IMR-90 (cell line): Measurements from ENCODE around the gene KLHL30. TPM values are rescaled to one million over a fixed set of nuclear protein-coding genes. Genes with fewer than 3 reads are reported as not detected.

ENCODE experiments used
- ATAC-seq: fragments of 200-7000 bp; cut with Tn5 transposase; 2 replicates; pipeline ENCODE4 v1.9.1; 2020; ENCODE audit warnings: low read depth, mild to moderate bottlenecking, moderate library complexity
- BruUV-seq: library from RNA; stranded (reverse); fragments of 400-500 nt; replicated peaks from 2 replicates; lab custom pipeline; 2021; lab: Mats Ljungman, UMichigan
- CTCF ChIA-PET: fragments of 300-600 bp; formaldehyde crosslinking; extraction: SDS; loops from one replicate; lab custom pipeline; 2021; ENCODE audit warnings: antibody characterized with exemption; lab: Yijun Ruan, JAX
- POLR2A ChIA-PET: fragments of 300-600 bp; sonication (Branson Sonifier 250); formaldehyde crosslinking; loops from one replicate; lab custom pipeline; 2022; ENCODE audit warnings: antibody characterized with exemption; ENCODE audit not compliant: unreplicated experiment; lab: Charles Lee
- DNase-seq: peaks from one replicate; pipeline ENCODE4 v3.0.0; 2013
- H2AFZ ChIP-seq: replicated peaks from 2 replicates; pipeline ENCODE3; 2013; ENCODE audit warnings: low read length, mild to moderate bottlenecking; ENCODE audit not compliant: poor library complexity
- H2AK5ac ChIP-seq: 2 replicates; pipeline ENCODE4 v1.6.1; 2013; ENCODE audit warnings: low read depth, low read length, inconsistent platforms
- H2AK9ac ChIP-seq: replicated peaks from 2 replicates; pipeline ENCODE3; 2013; ENCODE audit warnings: mild to moderate bottlenecking, low read depth, low read length, moderate library complexity; ENCODE audit not compliant: poor library complexity
- H2BK120ac ChIP-seq: 2 replicates; pipeline ENCODE4 v1.6.1; 2013; ENCODE audit warnings: low read depth, low read length, inconsistent platforms
- H2BK15ac ChIP-seq: 3 replicates; pipeline ENCODE4 v1.6.1; 2013; ENCODE audit warnings: low read depth, low read length, inconsistent platforms
- H2BK20ac ChIP-seq: 2 replicates; pipeline ENCODE4 v1.6.1; 2013; ENCODE audit warnings: low read depth, mild to moderate bottlenecking, inconsistent platforms, low read length, moderate library complexity
- H2BK5ac ChIP-seq: 2 replicates; pipeline ENCODE4 v1.6.1; 2013; ENCODE audit warnings: mild to moderate bottlenecking, low read depth, low read length, inconsistent platforms; ENCODE audit not compliant: poor library complexity, severe bottlenecking
- H3K14ac ChIP-seq: replicated peaks from 2 replicates; pipeline ENCODE4 v1.6.1; 2013; ENCODE audit warnings: low read depth, low read length, inconsistent platforms
- H3K18ac ChIP-seq: 2 replicates; pipeline ENCODE4 v1.6.1; 2013; ENCODE audit warnings: low read depth, low read length, control low read depth
- H3K23ac ChIP-seq: 2 replicates; pipeline ENCODE4 v1.6.1; 2013; ENCODE audit warnings: low read depth, low read length, inconsistent platforms
- H3K27ac ChIP-seq: 2 replicates; pipeline ENCODE4 v1.5.1; 2013; ENCODE audit warnings: mild to moderate bottlenecking, control low read depth, low read length; ENCODE audit not compliant: insufficient read depth
- H3K27me3 ChIP-seq: 2 replicates; pipeline ENCODE4 v1.6.1; 2013; ENCODE audit warnings: low read length; ENCODE audit not compliant: control insufficient read depth, insufficient read depth
- H3K36me3 ChIP-seq: 2 replicates; pipeline ENCODE4 v1.6.1; 2013; ENCODE audit warnings: low read length, mixed read lengths; ENCODE audit not compliant: control insufficient read depth, insufficient read depth
- H3K4ac ChIP-seq: 2 replicates; pipeline ENCODE4 v1.6.1; 2013; ENCODE audit warnings: low read depth, low read length, inconsistent platforms
- H3K4me1 ChIP-seq: 2 replicates; pipeline ENCODE4 v1.6.1; 2013; ENCODE audit warnings: low read length, mixed read lengths; ENCODE audit not compliant: control insufficient read depth, insufficient read depth
- H3K4me2 ChIP-seq: 2 replicates; pipeline ENCODE4 v1.6.1; 2013; ENCODE audit warnings: low read depth, mild to moderate bottlenecking, control low read depth, low read length, moderate library complexity
- H3K4me3 ChIP-seq: 2 replicates; pipeline ENCODE4 v1.5.1; 2013; ENCODE audit warnings: low read depth, mild to moderate bottlenecking, control low read depth, low read length, moderate library complexity; ENCODE audit not compliant: insufficient read depth
- H3K56ac ChIP-seq: 2 replicates; pipeline ENCODE4 v1.6.1; 2013; ENCODE audit warnings: low read length, inconsistent platforms; ENCODE audit not compliant: insufficient read depth; ENCODE audit errors: extremely low read depth
- H3K79me1 ChIP-seq, 2 experiments: 2 replicates each; pipeline ENCODE4 v1.6.1; 2013; ENCODE audit warnings: low read length in 2 of 2, inconsistent platforms in 1 of 2, low read depth in 1 of 2
- H3K9ac ChIP-seq: 2 replicates; pipeline ENCODE4 v1.6.1; 2013; ENCODE audit warnings: low read depth, low read length, control low read depth
- H3K9me1 ChIP-seq: 2 replicates; pipeline ENCODE4 v1.6.1; 2013; ENCODE audit warnings: low read length, inconsistent platforms; ENCODE audit not compliant: insufficient read depth
- H3K9me3 ChIP-seq: 2 replicates; pipeline ENCODE4 v1.6.1; 2013; ENCODE audit warnings: low read length; ENCODE audit not compliant: control insufficient read depth, insufficient read depth
- H4K20me1 ChIP-seq: 2 replicates; pipeline ENCODE4 v1.6.1; 2013; ENCODE audit warnings: low read length, inconsistent platforms; ENCODE audit not compliant: insufficient read depth
- H4K5ac ChIP-seq: 2 replicates; pipeline ENCODE4 v1.6.1; 2013; ENCODE audit warnings: mild to moderate bottlenecking, low read depth, low read length, control low read depth
- H4K8ac ChIP-seq, 2 experiments: 2 replicates each; pipeline ENCODE4 v1.6.1; 2013; ENCODE audit warnings: low read depth in 2 of 2, low read length in 2 of 2, control low read depth in 1 of 2, inconsistent platforms in 1 of 2
- H4K91ac ChIP-seq: 2 replicates; pipeline ENCODE4 v1.6.1; 2013; ENCODE audit warnings: low read depth, low read length, inconsistent platforms; ENCODE audit not compliant: insufficient read depth
- BHLHE40 ChIP-seq: fragments of 150-350 bp; IDR thresholded peaks from 2 replicates; pipeline ENCODE4 v1.6.1; 2016; ENCODE audit warnings: mild to moderate bottlenecking, low read depth, low read length
- CEBPB ChIP-seq: IDR thresholded peaks from 2 replicates; pipeline ENCODE4 v1.6.1; 2012; ENCODE audit warnings: low read depth, low read length, improper control_type of control experiment
- CHD1 ChIP-seq: IDR thresholded peaks from 2 replicates; pipeline ENCODE4 v1.6.1; 2012; ENCODE audit warnings: low read depth, low read length, improper control_type of control experiment
- FOS ChIP-seq: fragments of 150-350 bp; IDR thresholded peaks from 2 replicates; pipeline ENCODE4 v1.6.1; 2016; ENCODE audit warnings: low read depth, low read length
- MAFK ChIP-seq: IDR thresholded peaks from 2 replicates; pipeline ENCODE4 v1.6.1; 2012; ENCODE audit warnings: low read depth, low read length, improper control_type of control experiment
- MAZ ChIP-seq: IDR thresholded peaks from 2 replicates; pipeline ENCODE4 v1.6.1; 2012; ENCODE audit warnings: low read depth, mild to moderate bottlenecking, low read length, improper control_type of control experiment, moderate library complexity, borderline replicate concordance
- MXI1 ChIP-seq: IDR thresholded peaks from 2 replicates; pipeline ENCODE4 v1.6.1; 2012; ENCODE audit warnings: low read depth, mild to moderate bottlenecking, low read length, moderate library complexity, borderline replicate concordance
- NFE2L2 ChIP-seq: fragments of 150-350 bp; IDR thresholded peaks from 2 replicates; pipeline ENCODE4 v1.6.1; 2016; ENCODE audit warnings: low read depth, mild to moderate bottlenecking, low read length
- POLR2A ChIP-seq: IDR thresholded peaks from 2 replicates; pipeline ENCODE4 v1.6.1; 2012; ENCODE audit warnings: mild to moderate bottlenecking, low read depth, low read length
- RFX5 ChIP-seq: IDR thresholded peaks from 2 replicates; pipeline ENCODE4 v1.8.0; 2012; ENCODE audit warnings: low read depth, mild to moderate bottlenecking, low read length, moderate library complexity
- SMC3 ChIP-seq: fragments of 150-350 bp; IDR thresholded peaks from 2 replicates; pipeline ENCODE4 v1.6.1; 2016; ENCODE audit warnings: low read depth, mild to moderate bottlenecking, antibody characterized with exemption, low read length, moderate library complexity
- WGBS, 2 experiments: methylation state at CpG; one replicate each; pipeline versions ENCODE4 v1.1.5 to v1.1.7; 2013; ENCODE audit warnings: missing lambda C conversion rate in 2 of 2; ENCODE audit not compliant: insufficient read length in 1 of 2; ENCODE audit errors: extremely low coverage in 2 of 2; 5-methylcytosine and 5-hydroxymethylcytosine counted together
- dilution Hi-C: fragments of 300-500 bp; cut with HindIII; formaldehyde crosslinking; loops from one replicate; pipeline ENCODE4 v1.14.3; 2018; ENCODE audit warnings: low sequenced_read_pairs; ENCODE audit not compliant: unreplicated experiment
- in situ Hi-C: fragments of 300-500 bp; cut with MboI; formaldehyde crosslinking; loops from 3 replicates; pipeline ENCODE4 v1.14.3; 2019; ENCODE audit warnings: low sequenced_read_pairs, inconsistent platforms, mixed read lengths
- intact Hi-C: fragments of 100-400 bp; cut with micrococcal nuclease; formaldehyde crosslinking; loops from 2 replicates; pipeline ENCODE4 v1.10.0; 2022
- polyA plus RNA-seq, 3 experiments: library from polyadenylated mRNA; depleted of rRNA; stranded (reverse); fragments of >200 nt; gene quantifications; 2 replicates each; pipeline ENCODE4 v1.2.3, GENCODE V29; 2012; ENCODE audit warnings: low replicate concordance in 1 of 3
- total RNA-seq: library from RNA; depleted of rRNA; stranded (reverse); fragments of >200 nt; gene quantifications from 2 replicates; pipeline ENCODE4 v1.2.3, GENCODE V29; 2012
- TF ChIP-seq, protein P1 (sequence below): conservative IDR thresholded peaks from 2 replicates; pipeline ENCODE4 v1.5.1; 2012; ENCODE audit warnings: mild to moderate bottlenecking, low read depth, low read length, improper control_type of control experiment
- TF ChIP-seq, protein P2 (sequence below): fragments of 150-350 bp; IDR thresholded peaks from 2 replicates; pipeline ENCODE4 v1.6.1; 2017; ENCODE audit warnings: mild to moderate bottlenecking, antibody characterized with exemption, low read length, low read depth
- TF ChIP-seq, protein P3 (sequence below): fragments of 150-350 bp; IDR thresholded peaks from 2 replicates; pipeline ENCODE4 v1.6.1; 2016; ENCODE audit warnings: low read depth, mild to moderate bottlenecking, low read length, moderate library complexity, borderline replicate concordance

Gene KLHL30
- total and polyA plus RNA-seq, 2 of the 4 experiments (the other 2 are of a cell fraction) = under 0.01 to 0.03 TPM

DNA sequence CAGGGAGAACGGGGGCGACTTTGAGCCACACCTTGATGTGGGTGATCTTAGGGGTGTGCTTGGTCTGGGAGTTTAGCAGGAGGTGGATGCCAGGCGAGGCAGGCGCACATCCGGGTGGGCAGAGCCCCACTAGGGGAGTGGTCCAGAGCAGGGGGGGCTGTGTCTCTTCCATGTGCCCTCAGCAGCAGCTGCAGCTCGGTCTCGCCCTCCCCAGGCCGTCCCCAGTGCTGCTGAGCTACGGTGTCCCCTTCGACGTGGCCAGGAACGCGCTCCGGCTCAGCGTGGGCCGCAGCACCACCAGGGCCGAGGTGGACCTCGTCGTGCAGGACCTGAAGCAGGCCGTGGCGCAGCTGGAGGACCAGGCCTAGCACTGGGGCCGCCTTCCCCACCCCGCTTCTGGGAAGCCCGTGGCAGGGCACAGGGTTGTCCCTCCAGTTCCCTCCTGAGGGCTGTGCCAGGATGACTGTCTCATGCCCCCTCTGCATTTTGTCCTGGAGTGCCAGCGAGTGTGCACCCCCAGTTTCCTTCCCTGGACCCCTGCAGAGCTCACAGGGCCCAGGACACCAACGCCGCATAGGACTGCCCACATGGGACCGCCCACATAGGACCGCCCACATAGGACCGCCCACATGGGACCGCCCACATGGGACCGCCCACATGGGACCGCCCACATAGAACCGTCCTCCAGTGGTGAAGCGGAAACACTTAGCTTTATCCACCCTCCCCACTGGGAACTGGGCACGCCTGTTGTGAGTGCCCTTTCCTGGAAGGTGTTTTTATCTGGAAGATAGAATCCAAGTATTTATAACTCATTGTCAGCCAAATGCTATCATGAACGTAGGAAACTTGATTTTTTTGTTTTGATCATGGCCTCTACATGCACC, 40.2 kb upstream of the KLHL30 start:
- no peak overlapping the region for H2AFZ ChIP-seq
- H3K56ac ChIP-seq = no peak overlapping the region
- no peak overlapping the region for H3K4me2 ChIP-seq
- H2BK15ac ChIP-seq = no peak overlapping the region
- in situ Hi-C loops (no loop called here), dilution Hi-C loops (no loop called here), intact Hi-C loops (no loop called here)
- no peak overlapping the region for H4K91ac ChIP-seq
- no peak overlapping the region for H3K23ac ChIP-seq
- H2AK9ac ChIP-seq = no peak overlapping the region
- H4K8ac ChIP-seq = no peak overlapping the region
- H3K4me1 ChIP-seq = no peaks in the 10 kb centered on the region
- no peak overlapping the region for H3K18ac ChIP-seq
- H4K20me1 ChIP-seq = no peaks in the 10 kb centered on the region
- no peak overlapping the region for H3K4ac ChIP-seq
- no peak overlapping the region for H2AK5ac ChIP-seq
- no peak overlapping the region for H3K27ac ChIP-seq
- no peaks in the 10 kb centered on the region; the same call in 1 of the 2 replicates for H3K27me3 ChIP-seq
- ChIA-PET POLR2A (no interaction called here), CTCF (no interaction called here)
- no peak overlapping the region for H3K14ac ChIP-seq
- no peak overlapping the region for H2BK20ac ChIP-seq
- WGBS, 2 experiments = 96% methylated on average over 22 of the region's 37 CpGs; no CpG with 5 or more reads in 1 of the 2 experiments
- TSS peak; percentile 56 for BruUV-seq
- TF ChIP-seq RFX5 (no peak), CEBPB (no peak), NFE2L2 (no peak), BHLHE40 (no peak), MAFK (no peak), FOS (no peak), MAZ (no peak), MXI1 (no peak), CHD1 (no peak), SMC3 (no peak), POLR2A (no peak)
- TF ChIP-seq, protein P1, sequence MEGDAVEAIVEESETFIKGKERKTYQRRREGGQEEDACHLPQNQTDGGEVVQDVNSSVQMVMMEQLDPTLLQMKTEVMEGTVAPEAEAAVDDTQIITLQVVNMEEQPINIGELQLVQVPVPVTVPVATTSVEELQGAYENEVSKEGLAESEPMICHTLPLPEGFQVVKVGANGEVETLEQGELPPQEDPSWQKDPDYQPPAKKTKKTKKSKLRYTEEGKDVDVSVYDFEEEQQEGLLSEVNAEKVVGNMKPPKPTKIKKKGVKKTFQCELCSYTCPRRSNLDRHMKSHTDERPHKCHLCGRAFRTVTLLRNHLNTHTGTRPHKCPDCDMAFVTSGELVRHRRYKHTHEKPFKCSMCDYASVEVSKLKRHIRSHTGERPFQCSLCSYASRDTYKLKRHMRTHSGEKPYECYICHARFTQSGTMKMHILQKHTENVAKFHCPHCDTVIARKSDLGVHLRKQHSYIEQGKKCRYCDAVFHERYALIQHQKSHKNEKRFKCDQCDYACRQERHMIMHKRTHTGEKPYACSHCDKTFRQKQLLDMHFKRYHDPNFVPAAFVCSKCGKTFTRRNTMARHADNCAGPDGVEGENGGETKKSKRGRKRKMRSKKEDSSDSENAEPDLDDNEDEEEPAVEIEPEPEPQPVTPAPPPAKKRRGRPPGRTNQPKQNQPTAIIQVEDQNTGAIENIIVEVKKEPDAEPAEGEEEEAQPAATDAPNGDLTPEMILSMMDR = no peak
- TF ChIP-seq, protein P2, sequence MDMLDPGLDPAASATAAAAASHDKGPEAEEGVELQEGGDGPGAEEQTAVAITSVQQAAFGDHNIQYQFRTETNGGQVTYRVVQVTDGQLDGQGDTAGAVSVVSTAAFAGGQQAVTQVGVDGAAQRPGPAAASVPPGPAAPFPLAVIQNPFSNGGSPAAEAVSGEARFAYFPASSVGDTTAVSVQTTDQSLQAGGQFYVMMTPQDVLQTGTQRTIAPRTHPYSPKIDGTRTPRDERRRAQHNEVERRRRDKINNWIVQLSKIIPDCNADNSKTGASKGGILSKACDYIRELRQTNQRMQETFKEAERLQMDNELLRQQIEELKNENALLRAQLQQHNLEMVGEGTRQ = no peak
- TF ChIP-seq, protein P3, sequence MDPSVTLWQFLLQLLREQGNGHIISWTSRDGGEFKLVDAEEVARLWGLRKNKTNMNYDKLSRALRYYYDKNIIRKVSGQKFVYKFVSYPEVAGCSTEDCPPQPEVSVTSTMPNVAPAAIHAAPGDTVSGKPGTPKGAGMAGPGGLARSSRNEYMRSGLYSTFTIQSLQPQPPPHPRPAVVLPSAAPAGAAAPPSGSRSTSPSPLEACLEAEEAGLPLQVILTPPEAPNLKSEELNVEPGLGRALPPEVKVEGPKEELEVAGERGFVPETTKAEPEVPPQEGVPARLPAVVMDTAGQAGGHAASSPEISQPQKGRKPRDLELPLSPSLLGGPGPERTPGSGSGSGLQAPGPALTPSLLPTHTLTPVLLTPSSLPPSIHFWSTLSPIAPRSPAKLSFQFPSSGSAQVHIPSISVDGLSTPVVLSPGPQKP = no peak
- H4K5ac ChIP-seq = no peak overlapping the region
- H3K9me3 ChIP-seq = no peaks in the 10 kb centered on the region
- H2BK120ac ChIP-seq = no peak overlapping the region
- no peak overlapping the region for H3K9ac ChIP-seq
- no peaks in the 10 kb centered on the region for H3K9me1 ChIP-seq
- H3K36me3 ChIP-seq = no peaks in the 10 kb centered on the region
- DNase-seq (no peak), ATAC-seq (peak; percentile 54)
- H2BK5ac ChIP-seq = no peak overlapping the region
- no peak overlapping the region for H3K4me3 ChIP-seq
- no peaks in the 10 kb centered on the region for H3K79me1 ChIP-seq
